ENCODE results near the gene SEMG1.

SEMG1 gene

DNA sequence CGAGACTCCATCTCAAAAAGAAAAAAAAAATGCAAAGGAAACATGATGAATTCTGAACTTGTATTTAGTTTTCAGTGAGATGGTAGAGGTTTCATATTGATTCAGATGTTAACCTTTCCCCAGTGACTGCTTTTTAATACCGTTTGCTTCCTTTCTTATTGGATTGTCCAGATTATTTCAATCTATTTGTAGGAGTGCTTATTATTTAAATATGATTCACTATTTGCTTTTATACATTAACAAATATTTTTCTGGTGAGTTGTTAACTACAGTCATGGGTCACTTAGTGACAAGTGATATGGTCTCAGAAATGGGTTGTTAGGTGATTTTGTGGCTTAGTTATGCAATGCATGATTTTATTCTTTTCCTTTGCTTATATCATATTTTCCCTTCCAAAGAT, 23.7 kb upstream of the SEMG1 start:
- no peak overlapping the region for H3K4me2 ChIP-seq
- no peak overlapping the region for H3K27ac ChIP-seq
- H3K4me1 ChIP-seq: no peaks in the 10 kb centered on the region

DNA sequence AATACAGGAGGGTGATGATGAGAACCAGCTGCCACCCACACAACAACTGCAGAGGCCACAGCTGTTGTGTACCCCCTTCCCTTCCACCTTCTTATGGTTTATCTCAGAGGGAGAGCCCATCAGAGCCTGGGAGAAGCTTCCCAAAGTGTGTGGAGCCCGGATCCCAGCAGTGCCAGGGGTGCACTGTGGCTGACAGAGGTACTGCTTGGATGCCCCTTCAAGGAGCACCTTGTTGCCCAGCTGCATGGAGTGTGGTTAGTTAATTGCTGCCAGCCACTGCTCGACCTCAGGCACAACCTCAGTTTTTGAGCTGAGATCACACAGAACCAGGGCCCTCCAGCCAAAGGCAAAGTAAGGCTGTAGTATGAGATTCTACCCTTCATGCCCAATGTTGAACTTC, 19.1 kb upstream of the SEMG1 start:
- no peak overlapping the region for H3K4me2 ChIP-seq
- H3K9me3 ChIP-seq: no peaks in the 10 kb centered on the region
- no peaks in the 10 kb centered on the region for H3K36me3 ChIP-seq
- H3K27ac ChIP-seq: no peak overlapping the region
- no peak overlapping the region for H3K9ac ChIP-seq
- no peaks in the 10 kb centered on the region for H3K4me1 ChIP-seq
- H4K20me1 ChIP-seq: no peaks in the 10 kb centered on the region
- no peak for TF ChIP-seq Cebpa-rat (IDR thresholded peaks at IDR 0.05)
- no peaks in the 10 kb centered on the region for H3K27me3 ChIP-seq
- H3K4me3 ChIP-seq: no peak overlapping the region

More for the DNA sequence above, 23.7 kb upstream of the SEMG1 start:
- no peaks in the 10 kb centered on the region for H4K20me1 ChIP-seq
- H3K9ac ChIP-seq: no peak overlapping the region
- TF ChIP-seq Cebpa-rat (IDR thresholded peaks at IDR 0.05): no peak
- no peak overlapping the region for H3K4me3 ChIP-seq
- no peaks in the 10 kb centered on the region for H3K27me3 ChIP-seq
- no peaks in the 10 kb centered on the region for H3K36me3 ChIP-seq
- no peaks in the 10 kb centered on the region for H3K9me3 ChIP-seq

DNA sequence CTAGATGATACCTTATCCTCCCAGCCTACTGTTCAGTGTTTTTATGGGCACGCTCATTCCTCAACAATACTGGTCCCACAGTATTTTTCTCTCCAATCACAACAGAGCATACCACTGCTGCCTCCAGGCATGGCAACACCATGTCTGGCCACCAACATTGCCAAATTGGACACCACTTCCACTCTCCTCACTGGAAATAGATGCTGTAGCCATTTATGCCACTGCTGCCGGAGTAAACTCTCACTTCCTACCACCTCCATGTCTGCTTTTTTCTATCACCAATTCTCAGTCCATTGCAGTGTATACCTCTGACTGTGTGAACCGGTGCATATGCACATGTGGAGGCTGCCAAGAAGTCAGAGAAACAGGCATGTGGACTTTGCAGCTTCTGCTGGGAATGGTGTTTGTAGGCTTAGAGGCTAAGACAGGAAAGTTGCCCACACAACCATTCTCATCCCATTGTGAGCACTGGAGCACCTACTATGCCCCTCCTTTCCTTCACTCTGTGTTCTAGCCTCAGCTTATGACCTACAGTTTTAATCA, 17.7 kb upstream of the SEMG1 start:
- H3K9me3 ChIP-seq: no peaks in the 10 kb centered on the region

DNA sequence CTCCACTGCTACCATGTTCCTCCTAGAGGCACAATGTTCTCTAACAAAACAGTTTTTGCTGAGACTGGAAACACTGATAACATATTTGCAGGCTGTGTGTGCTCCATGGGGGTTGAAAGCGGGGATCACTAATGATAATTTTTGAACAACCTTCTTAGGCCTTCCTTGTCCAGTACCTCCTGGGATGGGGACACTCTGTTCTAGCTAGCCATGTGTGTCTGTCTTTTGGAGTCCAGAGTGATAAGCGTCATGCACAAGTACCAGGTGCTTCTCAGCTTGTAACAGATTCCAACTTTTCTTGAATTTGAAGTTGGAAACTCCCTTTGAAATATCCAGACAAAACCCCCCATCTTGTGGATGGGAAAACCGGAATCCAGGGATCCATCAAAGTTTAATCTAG, 17.0 kb upstream of the SEMG1 start:
- Histone ChIP-seq H3K9ac (no peak overlapping the region), H3K4me3 (no peak overlapping the region), H3K36me3 (no peaks in the 10 kb centered on the region), H3K27me3 (no peaks in the 10 kb centered on the region), H3K4me1 (no peaks in the 10 kb centered on the region), H3K27ac (no peak overlapping the region), H4K20me1 (no peaks in the 10 kb centered on the region), H3K4me2 (no peak overlapping the region), H3K9me3 (no peaks in the 10 kb centered on the region)
- TF ChIP-seq Cebpa-rat (IDR thresholded peaks at IDR 0.05): no peak

More for the DNA sequence above, 17.7 kb upstream of the SEMG1 start:
- no peaks in the 10 kb centered on the region for H3K36me3 ChIP-seq
- H4K20me1 ChIP-seq: no peaks in the 10 kb centered on the region
- H3K4me3 ChIP-seq: no peak overlapping the region
- H3K9ac ChIP-seq: no peak overlapping the region
- no peaks in the 10 kb centered on the region for H3K4me1 ChIP-seq
- no peak overlapping the region for H3K27ac ChIP-seq
- TF ChIP-seq Cebpa-rat (IDR thresholded peaks at IDR 0.05): no peak
- no peaks in the 10 kb centered on the region for H3K27me3 ChIP-seq
- H3K4me2 ChIP-seq: no peak overlapping the region

DNA sequence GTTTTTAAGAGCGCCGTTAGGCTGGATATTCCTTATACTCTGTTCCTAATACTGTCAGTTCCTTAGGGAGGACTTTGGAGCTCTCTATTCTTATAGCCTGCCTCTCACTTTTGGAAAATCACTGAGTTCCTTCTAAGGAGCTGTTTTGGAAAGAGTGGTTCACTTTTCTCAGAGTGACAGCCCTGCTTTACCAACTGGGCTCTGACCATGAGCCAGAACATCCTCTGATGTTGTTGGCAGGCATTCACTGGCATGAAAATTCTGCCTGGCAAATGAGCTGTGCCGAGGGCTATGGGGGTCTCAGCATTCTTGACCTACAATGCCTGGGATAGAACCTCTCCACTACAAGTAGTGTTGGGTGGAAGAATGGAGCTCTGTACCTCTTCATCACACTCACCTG, 14.9 kb upstream of the SEMG1 start:
- H3K27me3 ChIP-seq: no peaks in the 10 kb centered on the region
- no peaks in the 10 kb centered on the region for H4K20me1 ChIP-seq
- no peak overlapping the region for H3K4me2 ChIP-seq
- H3K9ac ChIP-seq: no peak overlapping the region
- H3K4me1 ChIP-seq: no peaks in the 10 kb centered on the region
- H3K27ac ChIP-seq: no peak overlapping the region
- no peaks in the 10 kb centered on the region for H3K9me3 ChIP-seq
- H3K4me3 ChIP-seq: no peak overlapping the region
- no peaks in the 10 kb centered on the region for H3K36me3 ChIP-seq
- no peak for TF ChIP-seq Cebpa-rat (IDR thresholded peaks at IDR 0.05)

DNA sequence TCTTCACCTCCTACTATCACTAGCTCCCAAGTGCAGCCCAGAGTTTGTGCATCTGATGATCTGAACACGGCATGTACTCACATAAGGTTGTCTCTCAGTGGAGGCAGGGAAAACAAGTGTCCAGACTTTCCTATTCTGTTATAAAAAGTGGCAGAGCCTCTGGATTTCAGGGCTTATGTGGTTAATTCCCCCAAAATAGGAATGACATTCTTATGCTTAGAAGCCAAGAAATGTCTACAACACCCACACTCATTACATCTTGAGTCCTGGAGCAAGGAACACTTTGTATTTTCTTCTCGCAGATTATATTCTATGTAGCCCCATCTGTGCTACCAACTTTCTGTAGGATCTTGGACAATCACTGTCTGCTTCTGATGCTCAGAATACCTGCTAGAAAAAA, 13.5 kb upstream of the SEMG1 start:
- no peaks in the 10 kb centered on the region for H3K9me3 ChIP-seq
- no peak overlapping the region for H3K4me3 ChIP-seq
- H3K36me3 ChIP-seq: no peaks in the 10 kb centered on the region
- no peak overlapping the region for H3K27ac ChIP-seq
- no peak for TF ChIP-seq Cebpa-rat (IDR thresholded peaks at IDR 0.05)
- no peak overlapping the region for H3K4me2 ChIP-seq
- no peaks in the 10 kb centered on the region for H4K20me1 ChIP-seq
- H3K9ac ChIP-seq: no peak overlapping the region
- H3K27me3 ChIP-seq: no peaks in the 10 kb centered on the region
- no peaks in the 10 kb centered on the region for H3K4me1 ChIP-seq

DNA sequence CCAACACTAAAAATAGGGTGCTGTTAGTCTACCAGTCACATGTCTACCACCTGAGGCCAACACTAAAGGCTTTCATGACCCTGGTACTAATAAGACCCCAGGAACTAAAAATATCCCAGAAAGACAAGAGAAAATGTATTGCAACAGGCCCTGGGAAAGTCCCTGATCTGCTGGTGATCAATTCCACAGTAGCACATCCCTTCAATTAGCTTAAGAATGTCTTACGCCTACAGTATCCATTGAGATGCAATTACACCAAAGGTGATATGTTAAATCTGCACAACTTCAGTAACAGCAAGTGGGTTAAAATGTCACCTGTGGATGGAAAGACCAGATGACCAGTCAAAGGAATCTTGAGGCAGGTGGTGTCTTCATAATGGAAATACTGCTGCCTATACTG, 3.1 kb downstream of the SEMG1 start:
- H3K27me3 ChIP-seq: no peaks in the 10 kb centered on the region
- H3K27ac ChIP-seq: no peak overlapping the region
- TF ChIP-seq Cebpa-rat (IDR thresholded peaks at IDR 0.05): no peak
- H4K20me1 ChIP-seq: no peaks in the 10 kb centered on the region
- no peaks in the 10 kb centered on the region for H3K9me3 ChIP-seq
- no peak overlapping the region for H3K4me2 ChIP-seq
- no peaks in the 10 kb centered on the region for H3K4me1 ChIP-seq
- no peak overlapping the region for H3K9ac ChIP-seq
- H3K36me3 ChIP-seq: no peaks in the 10 kb centered on the region
- H3K4me3 ChIP-seq: no peak overlapping the region

DNA sequence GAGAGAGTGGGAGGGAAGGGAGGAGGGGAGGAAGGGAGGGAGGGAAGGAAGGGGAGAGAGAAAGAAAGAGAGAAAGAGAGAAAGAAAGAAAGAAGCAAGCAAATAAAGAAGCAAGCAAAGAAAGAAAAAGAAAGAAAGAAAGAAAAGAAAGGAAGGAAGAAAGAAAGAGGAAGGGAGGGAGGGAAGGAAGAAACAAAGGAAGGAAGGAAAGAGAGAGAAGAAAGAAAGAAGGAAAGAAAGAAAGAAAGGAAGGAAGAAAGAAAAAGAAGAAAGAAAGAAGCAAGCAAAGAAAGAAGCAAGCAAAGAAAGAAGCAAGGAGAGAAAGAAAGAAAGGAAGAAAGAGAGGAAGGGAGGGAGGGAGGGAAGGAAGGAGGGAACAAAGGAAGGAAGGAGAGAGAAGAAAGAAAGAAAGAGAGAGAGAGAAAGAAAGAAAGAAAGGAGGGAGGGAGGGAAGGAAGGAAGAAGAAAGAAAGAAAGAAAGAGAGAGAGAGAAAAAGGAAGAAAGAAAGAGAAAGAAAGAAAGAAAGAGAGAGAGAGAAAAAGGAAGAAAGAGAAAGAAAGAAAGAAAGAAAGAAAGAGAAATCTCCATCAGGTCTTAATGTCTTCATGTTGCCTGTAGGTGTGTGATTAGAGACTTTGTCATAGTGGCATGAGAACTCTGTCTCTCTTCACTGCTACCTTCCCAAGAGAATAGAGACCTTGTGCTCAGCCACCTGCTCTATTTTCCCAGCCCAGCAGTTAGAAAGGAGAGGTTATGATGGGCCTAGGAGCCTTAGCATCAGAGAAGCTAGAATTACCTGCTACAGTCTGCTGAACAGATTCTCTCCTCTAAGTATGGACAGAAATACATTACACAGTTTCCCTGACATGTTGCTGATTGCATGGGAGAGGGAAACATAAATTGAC, 5.0 kb downstream of the SEMG1 start:
- no peak overlapping the region for H3K27ac ChIP-seq
- H3K27me3 ChIP-seq: no peaks in the 10 kb centered on the region
- no peak overlapping the region for H3K9ac ChIP-seq
- no peaks in the 10 kb centered on the region for H3K4me1 ChIP-seq
- no peaks in the 10 kb centered on the region for H3K9me3 ChIP-seq
- H4K20me1 ChIP-seq: no peaks in the 10 kb centered on the region
- TF ChIP-seq Cebpa-rat (IDR thresholded peaks at IDR 0.05): no peak
- no peak overlapping the region for H3K4me3 ChIP-seq
- no peak overlapping the region for H3K4me2 ChIP-seq
- H3K36me3 ChIP-seq: no peaks in the 10 kb centered on the region

DNA sequence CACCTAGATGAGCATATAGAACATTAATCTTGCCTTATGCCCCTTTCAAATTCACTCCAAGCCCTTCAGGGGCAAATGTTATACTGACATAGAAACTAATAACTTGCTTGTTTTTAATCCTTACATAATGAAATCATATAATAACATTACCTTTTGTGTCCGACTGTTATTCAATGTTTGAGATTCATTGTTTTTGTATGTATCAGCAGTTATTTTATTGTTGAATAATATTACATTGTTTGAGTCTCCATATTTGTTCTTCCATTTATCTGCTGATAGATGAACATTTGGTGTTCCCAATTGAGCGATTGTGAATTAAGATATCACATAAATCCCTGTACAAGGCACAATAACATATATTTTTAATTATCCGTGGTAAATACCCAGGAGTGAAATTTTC, 6.0 kb downstream of the SEMG1 start:
- no peak overlapping the region for H3K4me3 ChIP-seq
- H3K27me3 ChIP-seq: no peaks in the 10 kb centered on the region
- H3K9ac ChIP-seq: no peak overlapping the region
- no peak overlapping the region for H3K27ac ChIP-seq
- H4K20me1 ChIP-seq: no peaks in the 10 kb centered on the region
- H3K4me1 ChIP-seq: no peaks in the 10 kb centered on the region
- no peak for TF ChIP-seq Cebpa-rat (IDR thresholded peaks at IDR 0.05)
- no peaks in the 10 kb centered on the region for H3K36me3 ChIP-seq
- H3K4me2 ChIP-seq: no peak overlapping the region
- H3K9me3 ChIP-seq: no peaks in the 10 kb centered on the region

DNA sequence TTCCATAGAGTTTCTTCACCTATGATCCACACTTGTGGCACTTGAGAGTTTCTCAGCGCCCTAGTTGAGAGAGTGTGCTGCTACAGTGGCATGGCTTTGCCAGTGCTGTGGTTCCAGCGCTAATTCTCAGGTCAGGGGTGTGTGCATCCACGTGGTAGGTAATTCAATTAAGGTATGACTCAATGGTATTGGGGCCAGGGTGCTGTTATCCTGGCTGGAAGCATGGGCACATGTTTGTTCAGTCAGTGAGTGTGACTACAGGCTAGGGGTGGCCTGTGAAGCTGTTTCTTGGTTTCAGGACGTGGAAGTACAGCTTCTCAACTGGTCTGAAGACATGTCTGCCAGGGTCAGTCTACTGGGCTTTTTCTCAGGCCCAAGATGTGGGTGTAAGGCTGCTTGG, 11.3 kb downstream of the SEMG1 start:
- TF ChIP-seq Cebpa-rat (IDR thresholded peaks at IDR 0.05): no peak
- no peaks in the 10 kb centered on the region for H3K36me3 ChIP-seq

More for the DNA sequence above, 11.3 kb downstream of the SEMG1 start:
- no peaks in the 10 kb centered on the region for H3K4me1 ChIP-seq
- H3K27me3 ChIP-seq: no peaks in the 10 kb centered on the region
- H3K9me3 ChIP-seq: no peaks in the 10 kb centered on the region
- no peak overlapping the region for H3K4me3 ChIP-seq
- no peak overlapping the region for H3K4me2 ChIP-seq
- H3K27ac ChIP-seq: no peak overlapping the region
- H3K9ac ChIP-seq: no peak overlapping the region
- no peaks in the 10 kb centered on the region for H4K20me1 ChIP-seq

Data from BLaER1 (cell line).